IPS DF 4.7 (cell line): Measurements from ENCODE around the gene CCDC88A.
"Not testable (repeated sequence)": the region's sequence is repeated elsewhere in the genome, so short reads cannot be mapped to it uniquely, and the experiment has no call there.

Experiments used
- DNase-seq: peaks from one replicate; pipeline ENCODE4 v3.0.0-alpha.2; 2013; ENCODE audit warnings: low spot score; ENCODE audit errors: extremely low read depth

The CCDC88A gene, protein sequence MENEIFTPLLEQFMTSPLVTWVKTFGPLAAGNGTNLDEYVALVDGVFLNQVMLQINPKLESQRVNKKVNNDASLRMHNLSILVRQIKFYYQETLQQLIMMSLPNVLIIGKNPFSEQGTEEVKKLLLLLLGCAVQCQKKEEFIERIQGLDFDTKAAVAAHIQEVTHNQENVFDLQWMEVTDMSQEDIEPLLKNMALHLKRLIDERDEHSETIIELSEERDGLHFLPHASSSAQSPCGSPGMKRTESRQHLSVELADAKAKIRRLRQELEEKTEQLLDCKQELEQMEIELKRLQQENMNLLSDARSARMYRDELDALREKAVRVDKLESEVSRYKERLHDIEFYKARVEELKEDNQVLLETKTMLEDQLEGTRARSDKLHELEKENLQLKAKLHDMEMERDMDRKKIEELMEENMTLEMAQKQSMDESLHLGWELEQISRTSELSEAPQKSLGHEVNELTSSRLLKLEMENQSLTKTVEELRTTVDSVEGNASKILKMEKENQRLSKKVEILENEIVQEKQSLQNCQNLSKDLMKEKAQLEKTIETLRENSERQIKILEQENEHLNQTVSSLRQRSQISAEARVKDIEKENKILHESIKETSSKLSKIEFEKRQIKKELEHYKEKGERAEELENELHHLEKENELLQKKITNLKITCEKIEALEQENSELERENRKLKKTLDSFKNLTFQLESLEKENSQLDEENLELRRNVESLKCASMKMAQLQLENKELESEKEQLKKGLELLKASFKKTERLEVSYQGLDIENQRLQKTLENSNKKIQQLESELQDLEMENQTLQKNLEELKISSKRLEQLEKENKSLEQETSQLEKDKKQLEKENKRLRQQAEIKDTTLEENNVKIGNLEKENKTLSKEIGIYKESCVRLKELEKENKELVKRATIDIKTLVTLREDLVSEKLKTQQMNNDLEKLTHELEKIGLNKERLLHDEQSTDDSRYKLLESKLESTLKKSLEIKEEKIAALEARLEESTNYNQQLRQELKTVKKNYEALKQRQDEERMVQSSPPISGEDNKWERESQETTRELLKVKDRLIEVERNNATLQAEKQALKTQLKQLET (N-terminal part only)

DNA sequence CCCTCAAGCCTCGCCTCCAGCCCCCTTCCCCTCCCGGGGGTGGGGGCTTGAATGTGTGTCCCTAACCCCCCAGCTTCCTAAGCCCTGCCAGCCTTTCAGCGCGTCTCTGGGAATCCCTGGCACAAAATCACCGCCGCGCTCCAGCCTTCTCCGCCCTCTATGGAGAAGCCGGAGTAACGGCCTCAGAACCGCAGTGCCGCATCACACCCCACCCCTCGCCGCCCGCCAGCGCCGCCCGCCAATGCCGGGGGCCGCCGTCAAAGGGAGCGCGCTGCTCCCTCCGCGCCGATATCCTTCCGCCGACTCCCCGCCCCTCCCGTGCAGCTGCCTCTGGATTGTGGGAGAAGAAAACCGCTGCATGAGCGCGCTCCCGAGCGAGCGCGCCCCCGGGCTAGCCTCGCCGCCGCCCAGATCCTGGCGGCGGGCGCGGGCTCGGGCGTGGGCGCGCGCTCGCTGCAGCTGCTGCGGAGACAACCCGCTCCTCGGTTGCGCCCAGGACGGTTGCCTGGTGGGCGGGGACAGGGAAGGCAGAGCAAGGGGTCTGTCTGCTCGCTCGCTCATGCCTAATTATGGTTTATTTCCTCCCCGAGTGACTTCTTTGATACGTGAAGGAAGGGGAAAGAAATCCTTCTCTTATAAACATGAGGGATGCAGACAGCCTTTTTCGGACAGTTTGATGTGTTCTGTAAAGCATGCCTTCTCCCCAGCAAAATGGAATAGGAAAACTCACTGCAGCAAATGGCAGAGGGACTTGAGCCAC lies at the start of gene CCDC88A:
Gene CCDC88A (minus strand): TSS at position 178 of the 760 bp plus-strand sequence. CDS start 777 bp downstream, outside the sequence.
- peak; percentile 79 for DNase-seq

DNA sequence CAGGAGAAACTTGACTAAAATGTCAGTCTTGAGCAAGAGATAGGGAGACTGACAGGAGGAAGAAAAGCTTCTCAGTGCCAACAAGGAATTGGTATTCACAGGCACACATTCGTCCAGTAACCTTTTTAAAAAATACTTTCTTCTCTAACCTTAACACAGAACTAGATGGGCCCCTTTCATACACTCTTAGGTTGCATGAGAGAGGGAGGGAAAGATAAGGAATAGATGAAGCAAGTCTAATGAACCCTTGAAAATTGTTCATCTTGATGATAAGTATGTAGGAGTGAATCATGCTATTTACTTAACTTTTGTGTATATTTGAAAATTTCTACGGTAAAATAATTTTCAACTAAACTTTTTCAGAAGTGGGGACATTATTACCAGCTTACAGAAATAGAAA lies 42.0 kb upstream of the CCDC88A start:
- DNase-seq: no peak

DNA sequence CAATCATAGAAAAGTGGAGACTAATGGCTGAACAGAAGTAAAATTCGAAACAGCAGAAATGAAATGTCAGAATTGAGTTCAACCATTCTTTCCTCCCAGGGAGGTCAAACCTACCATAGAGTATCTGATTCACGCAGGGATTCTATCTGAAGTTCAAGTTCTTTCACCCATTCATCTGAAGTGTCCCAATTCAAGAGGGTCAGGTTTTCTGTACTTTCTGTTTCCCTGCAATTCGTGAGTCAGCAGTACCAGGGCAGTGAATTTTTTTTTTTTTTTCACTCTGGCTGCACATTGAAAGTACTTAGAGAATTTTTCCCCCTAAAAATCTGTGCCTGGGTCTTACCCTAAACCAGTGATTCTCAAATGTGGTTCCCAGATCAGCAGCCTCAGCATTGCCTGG lies 40.9 kb upstream of the CCDC88A start:
- no peak for DNase-seq

DNA sequence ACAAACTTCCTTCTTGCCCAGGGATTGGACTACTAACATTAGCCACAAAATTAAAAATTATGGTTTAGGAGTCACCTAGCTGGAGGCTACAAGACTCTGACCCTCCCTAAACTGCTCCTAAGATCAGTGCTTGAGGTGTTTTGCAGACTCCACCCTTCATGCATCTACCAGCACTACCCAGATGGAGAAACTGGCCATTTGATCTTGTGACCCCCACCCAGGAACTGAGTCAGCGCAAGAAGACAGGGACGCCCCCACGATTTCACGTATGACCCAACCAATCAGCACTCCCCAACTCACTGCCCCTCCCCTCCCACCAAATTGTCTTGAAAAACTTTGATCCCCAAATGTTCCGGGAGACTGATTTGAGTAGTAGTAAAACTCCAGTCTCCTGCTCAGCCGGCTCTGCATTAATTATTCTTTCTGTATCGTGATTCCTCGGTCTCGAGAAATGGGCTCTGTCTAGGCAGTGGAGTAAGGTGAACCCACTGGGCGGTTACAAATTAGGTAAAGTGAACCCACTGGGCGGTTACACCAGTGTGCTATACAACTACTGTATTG lies 40.1 kb upstream of the CCDC88A start:
- DNase-seq: no peak

DNA sequence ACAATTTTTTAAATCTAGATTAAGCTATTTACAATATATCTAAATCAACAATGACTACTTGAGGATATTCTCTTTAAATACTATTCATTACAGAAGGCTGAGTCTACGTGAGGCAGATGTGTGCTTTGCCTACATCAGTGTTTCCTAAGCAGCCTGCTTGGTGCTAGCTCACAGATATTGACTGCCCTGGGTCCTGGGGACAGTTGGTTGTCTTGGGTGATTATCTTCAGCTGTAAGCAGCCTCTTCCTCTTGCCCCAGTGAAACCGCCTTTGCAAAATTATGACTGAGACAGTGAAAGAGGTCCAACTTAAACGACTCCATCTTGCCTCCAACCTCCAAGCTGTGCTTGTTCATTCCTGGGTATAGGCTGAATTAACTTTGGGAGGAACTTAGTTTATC lies 39.6 kb upstream of the CCDC88A start:
- no peak for DNase-seq

DNA sequence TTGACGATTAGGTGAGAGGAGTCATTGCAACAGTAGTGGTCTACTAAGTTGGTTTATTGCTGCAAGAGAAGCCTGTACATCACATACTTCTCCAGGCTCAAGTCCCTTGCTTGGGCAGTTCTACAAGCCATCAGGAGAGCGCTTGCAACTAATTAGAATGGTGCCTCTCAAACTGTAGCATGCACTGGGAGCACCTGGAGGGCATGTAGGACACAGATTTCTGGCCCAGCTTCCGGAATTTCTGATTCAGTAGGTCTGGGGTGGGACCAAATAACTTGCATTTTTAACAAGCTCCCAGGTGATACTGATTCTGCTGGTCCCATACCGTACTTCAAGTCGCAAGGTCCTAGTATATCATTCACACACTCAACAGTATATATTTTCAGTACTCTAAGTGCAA lies 34.5 kb upstream of the CCDC88A start:
- DNase-seq: no peak

DNA sequence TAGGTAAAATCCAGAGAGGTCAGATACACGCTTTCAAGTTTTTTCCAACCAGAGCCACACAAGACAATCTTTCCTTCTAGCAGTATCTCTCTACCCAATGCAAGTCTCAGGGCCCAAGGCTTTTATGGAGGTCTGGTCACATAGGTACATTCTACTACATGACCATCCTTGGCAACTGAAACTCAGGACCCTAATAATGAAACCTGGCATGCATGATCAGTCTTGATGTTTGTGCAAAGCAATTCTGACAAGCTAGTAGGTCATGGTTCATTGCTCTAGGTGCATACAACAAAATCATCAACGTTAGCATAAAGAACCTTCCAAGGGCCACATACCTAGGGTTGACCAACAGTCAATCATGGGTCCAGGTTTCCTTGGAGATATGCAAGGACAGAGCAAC lies 33.2 kb upstream of the CCDC88A start:
- DNase-seq: no peak

DNA sequence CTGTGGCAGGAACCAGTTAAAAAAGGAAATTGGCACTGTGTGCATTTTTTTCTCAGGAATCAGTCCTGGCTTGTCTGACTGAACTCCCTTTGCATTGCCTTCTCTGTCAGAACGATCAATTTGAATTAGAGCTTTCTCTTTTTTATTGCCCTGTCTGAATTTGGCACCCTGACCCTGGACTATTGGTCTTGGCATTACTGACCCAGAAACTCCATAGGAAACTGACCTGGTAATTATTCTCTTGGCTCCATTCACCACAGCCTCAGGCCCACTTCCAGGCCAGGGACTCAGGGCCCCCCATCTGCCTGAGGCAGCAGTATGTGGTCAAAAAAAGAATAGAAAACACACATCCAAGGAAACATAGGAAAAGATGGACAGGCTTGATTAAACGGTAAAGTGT lies 32.0 kb upstream of the CCDC88A start:
- DNase-seq: no peak

DNA sequence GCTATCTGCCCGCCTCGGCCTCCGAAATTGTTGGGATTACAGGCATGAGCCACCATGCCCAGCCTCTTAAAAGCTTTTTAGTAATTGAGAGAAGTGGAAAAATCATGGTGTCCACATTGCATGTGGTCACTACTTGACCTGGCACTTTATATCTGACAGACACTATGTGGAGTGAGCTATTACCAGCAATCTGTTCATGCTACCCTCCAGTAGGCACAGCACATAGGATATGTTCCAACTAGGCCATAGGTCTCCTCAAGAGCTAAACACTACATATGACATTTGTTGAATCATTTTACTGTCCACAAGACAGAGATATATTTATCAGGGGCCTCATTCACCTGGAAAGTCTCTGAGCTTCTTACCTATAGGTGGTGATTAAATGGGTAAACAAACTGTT lies 30.4 kb upstream of the CCDC88A start:
- DNase-seq: not testable (repeated sequence)

DNA sequence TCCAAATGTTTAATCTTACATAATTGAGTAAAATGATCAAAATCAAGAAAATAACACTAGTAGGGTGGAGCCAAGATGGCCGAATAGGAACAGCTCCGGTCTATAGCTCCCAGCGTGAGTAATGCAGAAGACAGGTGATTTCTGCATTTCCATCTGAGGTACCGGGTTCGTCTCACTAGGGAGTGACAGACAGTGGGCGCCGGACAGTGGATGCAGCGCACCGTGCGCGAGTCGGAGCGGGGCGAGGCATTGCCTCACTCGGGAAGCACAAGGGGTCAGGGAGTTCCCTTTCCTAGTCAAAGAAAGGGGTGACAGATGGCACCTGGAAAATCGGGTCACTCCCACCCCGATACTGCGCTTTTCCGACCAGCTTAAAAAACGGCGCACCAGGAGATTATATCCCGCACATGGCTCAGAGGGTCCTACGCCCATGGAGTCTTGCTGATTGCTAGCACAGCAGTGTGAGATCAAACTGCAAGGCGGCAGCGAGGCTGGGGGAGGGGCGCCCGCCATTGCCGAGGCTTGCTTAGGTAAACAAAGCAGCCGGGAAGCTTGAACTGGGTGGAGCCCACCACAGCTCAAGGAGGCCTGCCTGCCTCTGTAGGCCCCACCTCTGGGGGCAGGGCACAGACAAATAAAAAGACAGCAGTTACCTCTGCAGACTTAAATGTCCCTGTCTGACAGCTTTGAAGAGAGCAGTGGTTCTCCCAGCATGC lies 22.5 kb upstream of the CCDC88A start:
- not testable (repeated sequence) for DNase-seq

DNA sequence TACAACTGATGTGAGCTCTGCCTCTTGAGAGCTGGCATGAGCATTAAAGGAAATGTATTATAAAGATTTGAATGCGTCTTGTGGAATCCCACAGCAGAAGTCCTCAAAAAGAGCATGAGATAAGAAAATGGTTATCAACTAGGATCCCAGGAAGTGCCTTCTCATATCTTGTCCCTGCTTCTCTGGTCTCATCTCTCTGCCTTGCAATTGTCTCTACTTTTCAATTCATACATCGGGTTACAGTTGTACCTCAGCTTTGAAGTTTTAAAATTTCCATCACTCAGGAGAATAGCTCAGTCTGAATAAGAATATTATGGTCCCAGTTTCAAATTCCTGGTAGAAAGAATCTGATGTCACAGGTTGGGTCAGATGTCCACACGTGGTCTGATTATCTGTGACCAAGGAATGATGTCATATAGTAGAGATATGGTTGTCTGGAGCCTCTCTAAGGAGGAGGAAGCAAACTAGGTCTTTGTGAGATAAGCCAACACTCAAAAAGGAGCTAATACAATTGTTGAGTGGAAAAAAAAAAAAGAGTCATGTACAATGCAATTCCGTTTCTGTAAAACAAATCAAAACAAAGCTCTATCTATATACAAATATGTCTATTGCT lies 21.7 kb upstream of the CCDC88A start:
- no peak for DNase-seq

DNA sequence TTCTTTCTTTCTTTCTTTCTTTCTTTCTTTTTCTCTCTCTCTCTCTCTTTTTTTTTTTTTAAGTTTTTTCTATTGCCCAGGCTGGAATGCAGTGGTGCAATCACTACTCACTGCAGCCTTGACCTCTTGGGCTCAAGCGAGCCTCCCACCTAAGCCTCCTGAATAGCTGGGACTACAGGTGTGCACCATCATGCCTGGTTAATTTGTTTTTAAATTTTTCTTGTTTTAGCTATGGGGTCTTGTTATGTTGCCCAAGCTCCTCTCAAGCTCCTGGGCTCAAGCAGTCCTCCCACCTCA lies 19.4 kb upstream of the CCDC88A start:
- DNase-seq: no peak

DNA sequence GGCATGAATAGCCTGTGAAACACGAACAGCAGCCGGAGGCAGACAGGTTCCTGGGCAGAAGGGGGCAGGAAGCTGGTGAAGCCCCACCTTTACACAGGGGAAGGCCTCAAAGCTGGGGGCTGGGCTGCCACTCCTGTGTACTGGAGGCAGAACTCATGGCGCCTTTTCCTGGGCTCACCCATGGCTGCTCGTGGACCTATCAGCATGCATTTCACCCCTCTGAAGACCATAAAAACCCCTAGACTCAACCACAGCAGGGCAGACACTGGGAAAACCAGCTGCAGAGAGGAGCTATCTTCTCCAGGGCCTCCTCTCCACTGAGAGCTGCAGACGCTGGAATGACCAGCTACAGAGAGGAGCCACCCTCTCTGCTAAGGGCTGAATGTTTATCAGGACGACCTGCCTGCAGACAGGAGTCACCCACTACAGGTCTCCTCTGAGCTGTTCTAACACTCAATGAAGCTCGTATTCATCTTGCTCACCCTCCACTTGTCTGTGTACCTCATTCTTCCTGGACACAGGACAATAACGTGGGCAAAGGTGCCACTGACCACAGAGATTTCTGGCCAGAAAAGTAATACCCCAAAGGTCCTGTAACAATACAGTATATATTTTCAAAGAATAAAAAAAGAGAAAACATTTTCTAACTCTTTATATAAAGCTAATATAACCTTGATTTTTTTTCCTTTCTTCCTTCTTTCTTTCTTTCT lies 18.9 kb upstream of the CCDC88A start:
- DNase-seq: no peak

DNA sequence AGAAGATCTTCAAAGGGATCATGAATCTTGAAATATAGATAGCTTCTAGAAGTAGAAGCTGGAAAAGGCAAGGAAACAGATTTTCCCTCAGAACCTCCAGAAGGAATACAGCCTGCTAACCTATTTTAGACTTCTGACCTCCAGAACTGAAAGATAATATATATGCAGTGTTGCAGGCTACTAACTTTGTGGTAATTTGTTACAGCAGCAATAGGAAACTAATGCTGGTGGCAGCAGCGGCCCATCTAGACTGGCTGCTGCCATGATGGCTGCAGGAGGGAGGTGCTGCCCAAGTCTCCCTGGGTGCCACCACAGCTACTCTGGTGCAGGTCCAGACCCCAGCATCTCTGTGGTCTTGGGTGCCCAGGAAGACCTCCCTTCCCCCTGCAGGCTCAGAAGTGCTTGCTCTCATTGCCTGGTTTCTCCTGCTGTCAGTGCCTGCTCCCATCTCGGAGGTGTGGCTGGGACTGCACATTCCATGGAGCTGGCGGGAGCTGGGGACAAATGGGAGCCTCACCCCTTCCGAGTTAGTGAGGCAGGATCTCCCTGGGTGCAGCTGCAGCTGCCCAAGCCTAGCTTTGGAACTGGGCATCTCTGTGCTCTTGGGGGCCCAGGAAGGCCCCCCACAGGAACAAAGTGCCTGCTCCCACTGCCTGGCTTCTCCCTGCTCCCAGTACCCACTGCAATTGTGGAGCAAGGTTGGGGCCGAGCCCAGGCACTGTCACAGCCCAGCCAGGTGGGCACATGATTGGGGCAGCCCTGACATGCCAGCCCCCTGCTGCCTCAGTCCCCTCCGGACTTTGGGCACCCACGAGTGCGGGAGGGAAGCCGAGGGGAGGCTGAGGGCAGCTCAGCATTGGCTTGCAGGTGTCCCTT lies 18.1 kb upstream of the CCDC88A start:
- no peak for DNase-seq

DNA sequence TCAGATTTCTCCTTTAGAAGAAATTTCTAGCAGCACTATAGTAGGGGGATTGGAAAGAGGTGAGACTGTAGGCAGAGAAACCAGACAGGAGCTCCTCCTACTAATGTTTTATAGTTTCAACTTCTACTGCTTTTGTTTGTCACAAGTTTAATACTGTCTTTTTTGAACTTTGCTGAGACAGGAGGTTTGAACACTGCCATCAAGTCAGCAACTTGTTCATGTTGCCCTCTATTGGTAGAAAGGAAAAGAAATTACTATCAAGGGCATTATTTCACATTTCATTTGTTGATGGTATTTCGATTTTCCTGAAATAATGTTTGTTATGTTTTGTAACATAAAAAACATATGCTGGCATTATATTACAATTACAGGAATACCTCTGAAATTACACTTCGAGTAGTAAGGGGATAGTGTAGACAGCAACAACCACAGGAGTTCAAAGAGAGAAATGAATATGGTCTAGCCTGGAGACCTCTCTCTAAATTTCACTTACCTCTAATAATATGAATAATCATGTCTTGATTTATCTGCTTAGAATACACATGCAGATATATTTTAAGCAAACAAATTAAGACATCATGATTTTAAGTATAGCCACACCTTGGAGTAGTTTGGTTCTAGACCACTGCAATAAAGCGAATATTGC lies 12.4 kb upstream of the CCDC88A start:
- no peak for DNase-seq

DNA sequence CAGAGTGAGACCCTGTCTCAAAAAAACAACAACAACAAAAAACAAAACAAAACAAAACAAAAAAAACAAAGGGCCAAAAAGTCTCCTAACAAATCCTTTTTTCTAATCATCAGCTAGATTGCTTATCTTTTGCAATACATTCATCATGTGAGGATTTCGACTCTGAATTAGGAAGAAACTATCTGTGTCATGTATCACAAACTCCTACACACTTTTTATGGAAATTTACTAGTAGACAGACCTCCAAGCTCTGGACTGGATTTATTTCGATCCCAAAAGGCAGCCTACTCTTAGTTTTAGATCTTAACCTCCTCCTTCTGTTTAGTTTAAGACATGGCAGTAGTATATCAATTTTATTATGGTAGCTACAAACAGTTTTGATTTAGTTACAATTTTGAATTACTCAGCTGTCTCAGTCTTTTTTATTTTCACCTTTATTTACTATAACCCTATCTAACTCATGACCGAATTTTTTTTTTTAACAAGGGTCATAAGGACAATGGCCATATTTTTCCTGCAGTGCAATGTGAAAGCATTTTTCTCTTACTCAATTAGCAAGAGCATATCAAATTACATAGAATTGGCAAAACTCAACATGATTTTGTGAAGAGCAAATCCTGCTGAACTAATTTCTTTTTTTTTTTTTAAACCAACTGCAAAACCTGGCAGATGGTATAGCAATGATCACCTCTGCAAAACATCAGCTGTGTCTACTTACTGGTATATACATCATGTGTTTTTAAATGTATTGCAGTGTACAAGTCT lies 10.7 kb upstream of the CCDC88A start:
- no peak for DNase-seq

DNA sequence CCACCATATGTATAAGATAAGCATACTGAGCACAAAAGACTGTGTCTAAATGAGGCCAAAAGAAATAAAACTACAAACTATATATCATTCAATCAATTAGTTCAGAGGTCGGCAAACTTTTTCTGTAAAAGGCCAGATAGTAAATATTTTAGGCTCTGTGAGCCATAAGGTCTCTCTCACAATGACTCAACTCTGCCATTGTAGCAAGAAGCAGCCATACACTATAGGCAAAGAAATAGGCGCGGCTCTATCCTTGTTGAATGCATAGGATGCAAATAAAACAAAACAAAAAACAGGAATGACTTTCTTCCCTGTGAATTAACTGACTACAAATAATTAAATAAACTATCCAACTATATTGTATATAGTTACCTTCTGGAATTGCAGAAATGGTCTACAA lies 8.6 kb upstream of the CCDC88A start:
- DNase-seq: no peak
